Stimulated activated CD8-positive, alpha-beta memory T cell treated with anti-CD3 and anti-CD28 coated beads, Interleukin-7, amount 100 ng/mL, for 1 hour (primary cell): ENCODE results near the gene ONECUT1.

Experiments
- DNase-seq, 2 donors: peaks; one replicate each; pipeline ENCODE4 v3.0.0-alpha.2; 2020; ENCODE audit warnings: low read depth in 2 of 2

ONECUT1 gene

GRCh38 chr15:52796753-52797520 is 6.8 kb upstream of the ONECUT1 start:
- DNase-seq: no peak

GRCh38 chr15:52796228-52796521 is 6.0 kb upstream of the ONECUT1 start:
- DNase-seq: no peak

GRCh38 chr15:52795464-52796227 is 5.5 kb upstream of the ONECUT1 start:
- DNase-seq: no peak

- DNase-seq: no peak
These were observed 4.7 kb upstream of the ONECUT1 start for GRCh38 chr15:52794665-52795463.

GRCh38 chr15:52791776-52792175 is 1.6 kb upstream of the ONECUT1 start:
- no peak for DNase-seq

GRCh38 chr15:52790941-52791751 is 1.0 kb upstream of the ONECUT1 start:
- DNase-seq: no peak

GRCh38 chr15:52789601-52790168 is 451 bp downstream of the ONECUT1 start:
- DNase-seq: no peak

- no peak for DNase-seq
These were observed 1.0 kb downstream of the ONECUT1 start for GRCh38 chr15:52789008-52789600.

- DNase-seq: no peak
These were observed 1.8 kb downstream of the ONECUT1 start for GRCh38 chr15:52788099-52788986.

GRCh38 chr15:52787549-52788098 is 2.5 kb downstream of the ONECUT1 start:
- DNase-seq: no peak

- no peak for DNase-seq
These were observed 3.0 kb downstream of the ONECUT1 start for GRCh38 chr15:52787123-52787503.

GRCh38 chr15:52786436-52787122 is 3.6 kb downstream of the ONECUT1 start:
- DNase-seq: no peak

GRCh38 chr15:52785672-52786406 is 4.3 kb downstream of the ONECUT1 start:
- no peak for DNase-seq

- no peak for DNase-seq
These were observed 5.1 kb downstream of the ONECUT1 start for GRCh38 chr15:52784799-52785671.

GRCh38 chr15:52783929-52784798 is 6.0 kb downstream of the ONECUT1 start:
- peak in 1 of 2 donors; percentile 7 for DNase-seq

GRCh38 chr15:52783191-52783829 is 6.8 kb downstream of the ONECUT1 start:
- DNase-seq: no peak
